OCI-LY1 (cell line): ENCODE data around the gene SLC16A1.

ENCODE experiments used
- EZH2 ChIP-seq: fragments of 200-600 bp; sonication (generic), shearing (Covaris generic); IDR thresholded peaks from 2 replicates; pipeline ENCODE4 v1.8.0; 2017; ENCODE audit warnings: borderline replicate concordance, mixed run types, mild to moderate bottlenecking, antibody characterized with exemption, low read length, moderate library complexity, mixed read lengths
- TF ChIP-seq, protein P1 (sequence below): fragments of 200-600 bp; sonication (generic), shearing (Covaris generic); IDR thresholded peaks from 2 replicates; pipeline ENCODE4 v1.5.1; 2017; ENCODE audit warnings: mild to moderate bottlenecking, antibody characterized with exemption, low read length, moderate library complexity, mixed read lengths

- TF ChIP-seq, protein P1, sequence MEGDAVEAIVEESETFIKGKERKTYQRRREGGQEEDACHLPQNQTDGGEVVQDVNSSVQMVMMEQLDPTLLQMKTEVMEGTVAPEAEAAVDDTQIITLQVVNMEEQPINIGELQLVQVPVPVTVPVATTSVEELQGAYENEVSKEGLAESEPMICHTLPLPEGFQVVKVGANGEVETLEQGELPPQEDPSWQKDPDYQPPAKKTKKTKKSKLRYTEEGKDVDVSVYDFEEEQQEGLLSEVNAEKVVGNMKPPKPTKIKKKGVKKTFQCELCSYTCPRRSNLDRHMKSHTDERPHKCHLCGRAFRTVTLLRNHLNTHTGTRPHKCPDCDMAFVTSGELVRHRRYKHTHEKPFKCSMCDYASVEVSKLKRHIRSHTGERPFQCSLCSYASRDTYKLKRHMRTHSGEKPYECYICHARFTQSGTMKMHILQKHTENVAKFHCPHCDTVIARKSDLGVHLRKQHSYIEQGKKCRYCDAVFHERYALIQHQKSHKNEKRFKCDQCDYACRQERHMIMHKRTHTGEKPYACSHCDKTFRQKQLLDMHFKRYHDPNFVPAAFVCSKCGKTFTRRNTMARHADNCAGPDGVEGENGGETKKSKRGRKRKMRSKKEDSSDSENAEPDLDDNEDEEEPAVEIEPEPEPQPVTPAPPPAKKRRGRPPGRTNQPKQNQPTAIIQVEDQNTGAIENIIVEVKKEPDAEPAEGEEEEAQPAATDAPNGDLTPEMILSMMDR, result no peak
- no peak for TF ChIP-seq EZH2
Observed at GRCh38 chr1:112911506-112912220, 44.3 kb downstream of the SLC16A1 start.
